ENCODE data around the gene NMNAT1.
A peak's percentile ranks its signal among the peaks of the same experiment; 100 is the strongest.
"Not testable (repeated sequence)": the region's sequence is repeated elsewhere in the genome, so short reads cannot be mapped to it uniquely, and the experiment has no call there.

Gene NMNAT1

GRCh38 chr1:9942939-9943788 is at the start of gene NMNAT1, which contains the start of gene LZIC:
Gene NMNAT1, plus strand, starts transcription at chr1:9943475. Its CDS starts 28,599 bp downstream, at chr1:9972074.
Gene LZIC, minus strand, starts transcription at chr1:9943391. Its CDS starts 6,772 bp downstream, at chr1:9936619.
- DNase-seq: peak; percentile 77 to 87

- DNase-seq: no peak
These were observed 49.2 kb upstream of the NMNAT1 start for GRCh38 chr1:9894115-9894514.

- DNase-seq: peak; percentile 38 to 73
These were observed 42.9 kb upstream of the NMNAT1 start for GRCh38 chr1:9900142-9901043.

- no peak for DNase-seq
These were observed 41.9 kb upstream of the NMNAT1 start for GRCh38 chr1:9901148-9902059.

GRCh38 chr1:9902060-9902452 is 41.2 kb upstream of the NMNAT1 start:
- DNase-seq: no peak

GRCh38 chr1:9903801-9904527 is 39.3 kb upstream of the NMNAT1 start:
- no peak for DNase-seq

GRCh38 chr1:9904596-9904995 is 38.7 kb upstream of the NMNAT1 start:
- DNase-seq: no peak

- no peak for DNase-seq
These were observed 38.3 kb upstream of the NMNAT1 start for GRCh38 chr1:9905010-9905409.

GRCh38 chr1:9906466-9906865 is 36.8 kb upstream of the NMNAT1 start:
- no peak for DNase-seq

GRCh38 chr1:9907441-9907840 is 35.8 kb upstream of the NMNAT1 start:
- no peak for DNase-seq

- DNase-seq: no peak
These were observed 34.4 kb upstream of the NMNAT1 start for GRCh38 chr1:9908871-9909233.

- DNase-seq: no peak
These were observed 33.8 kb upstream of the NMNAT1 start for GRCh38 chr1:9909234-9910046.

- DNase-seq: no peak
These were observed 33.2 kb upstream of the NMNAT1 start, which contains the start of gene CTNNBIP1 for GRCh38 chr1:9910076-9910422. Gene CTNNBIP1, minus strand, starts transcription at chr1:9910269. Its CDS starts 38,205 bp downstream, at chr1:9872064.

- DNase-seq: peak; percentile 97
These were observed 32.7 kb upstream of the NMNAT1 start for GRCh38 chr1:9910423-9911178.

GRCh38 chr1:9912264-9912936 is 30.9 kb upstream of the NMNAT1 start:
- no peak for DNase-seq

GRCh38 chr1:9914610-9914937 is 28.7 kb upstream of the NMNAT1 start:
- DNase-seq: no peak

GRCh38 chr1:9916452-9916851 is 26.8 kb upstream of the NMNAT1 start:
- DNase-seq: no peak

GRCh38 chr1:9917495-9917894 is 25.8 kb upstream of the NMNAT1 start:
- DNase-seq: not testable (repeated sequence)

- DNase-seq: no peak
These were observed 25.4 kb upstream of the NMNAT1 start for GRCh38 chr1:9917901-9918300.

- DNase-seq: no peak
These were observed 22.7 kb upstream of the NMNAT1 start for GRCh38 chr1:9920606-9921005.
